Neural cell (in vitro differentiated cells): Measurements from ENCODE around the gene PTPRN2. TPM values are rescaled to one million over a fixed set of nuclear protein-coding genes. Genes with fewer than 3 reads are reported as not detected.

Source experiments
- H2AFZ ChIP-seq: fragments of 200-600, 300-800 bp; sonication (generic), shearing (Covaris generic); 2 replicates; pipeline ENCODE4 v1.6.0; 2014; ENCODE audit warnings: low read depth, mild to moderate bottlenecking, antibody characterized with exemption, low read length, moderate library complexity
- H3F3A ChIP-seq: fragments of 200-600 bp; shearing (Covaris generic); 2 replicates; pipeline ENCODE4 v1.6.1; 2016; ENCODE audit warnings: mild to moderate bottlenecking, moderate library complexity, mixed read lengths, antibody characterized with exemption, low read length; ENCODE audit not compliant: insufficient read depth, poor library complexity, severe bottlenecking
- H3K27ac ChIP-seq: fragments of 200-600, 300-800 bp; sonication (generic), shearing (Covaris generic); 2 replicates; pipeline ENCODE4 v1.5.1; 2014; ENCODE audit warnings: mild to moderate bottlenecking, low read length, moderate library complexity
- H3K27me3 ChIP-seq: fragments of 300-800, 200-600 bp; sonication (generic), shearing (Covaris generic); 2 replicates; pipeline ENCODE4 v1.6.0; 2014; ENCODE audit warnings: mild to moderate bottlenecking, low read depth, low read length, moderate library complexity; ENCODE audit not compliant: insufficient read depth
- H3K36me3 ChIP-seq: fragments of 300-800, 200-600 bp; sonication (generic), shearing (Covaris generic); 2 replicates; pipeline ENCODE4 v1.5.1; 2014; ENCODE audit warnings: mild to moderate bottlenecking, antibody characterized with exemption, low read length, moderate library complexity; ENCODE audit not compliant: insufficient read depth
- H3K4me2 ChIP-seq: fragments of 300-800, 200-600 bp; sonication (generic), shearing (Covaris generic); 2 replicates; pipeline ENCODE4 v1.6.0; 2014; ENCODE audit warnings: mild to moderate bottlenecking, low read length
- H3K4me3 ChIP-seq: fragments of 300-800, 200-600 bp; sonication (generic), shearing (Covaris generic); 2 replicates; pipeline ENCODE4 v1.5.1; 2014; ENCODE audit warnings: mild to moderate bottlenecking, low read length, moderate library complexity
- H3K79me2 ChIP-seq: fragments of 200-600 bp; shearing (Covaris generic); replicated peaks from 2 replicates; pipeline ENCODE4 v1.6.0; 2014; ENCODE audit warnings: mild to moderate bottlenecking, low read length, moderate library complexity; ENCODE audit not compliant: insufficient read depth
- H3K9ac ChIP-seq: fragments of 300-800, 200-600 bp; sonication (generic), shearing (Covaris generic); 2 replicates; pipeline ENCODE4 v1.6.1; 2016; ENCODE audit warnings: mild to moderate bottlenecking, low read length, mixed read lengths
- H3K9me2 ChIP-seq: fragments of 200-600 bp; shearing (Covaris generic); 2 replicates; pipeline ENCODE4 v1.6.1; 2016; ENCODE audit warnings: mild to moderate bottlenecking, low read length, mixed read lengths; ENCODE audit not compliant: insufficient read depth
- H3K9me3 ChIP-seq: fragments of 200-600, 300-800 bp; sonication (generic), shearing (Covaris generic); 2 replicates; pipeline ENCODE4 v1.6.1; 2016; ENCODE audit warnings: mild to moderate bottlenecking, mixed run types, low read length, moderate library complexity, mixed read lengths
- H4K20me1 ChIP-seq: fragments of 200-600 bp; shearing (Covaris generic); 2 replicates; pipeline ENCODE4 v1.6.1; 2016; ENCODE audit warnings: mild to moderate bottlenecking, mixed run types; ENCODE audit not compliant: insufficient read depth
- EP300 ChIP-seq: fragments of 450-650 bp; conservative IDR thresholded peaks from 2 replicates; pipeline ENCODE4 v1.6.1; 2014; ENCODE audit warnings: antibody characterized with exemption, mild to moderate bottlenecking, moderate library complexity; ENCODE audit not compliant: poor library complexity, severe bottlenecking
- EZH2 ChIP-seq: fragments of 200-600, 300-800 bp; shearing (Covaris generic), sonication (generic); IDR thresholded peaks from 2 replicates; pipeline ENCODE4 v1.6.1; 2014; ENCODE audit warnings: antibody characterized with exemption, low read length, borderline replicate concordance, mild to moderate bottlenecking; ENCODE audit not compliant: insufficient read depth, poor library complexity, severe bottlenecking
- MXI1 ChIP-seq: fragments of 450-650 bp; conservative IDR thresholded peaks from 2 replicates; pipeline ENCODE4 v1.6.1; 2014; ENCODE audit warnings: antibody characterized with exemption, mild to moderate bottlenecking; ENCODE audit not compliant: poor library complexity, severe bottlenecking
- POLR2AphosphoS5 ChIP-seq: IDR thresholded peaks from 2 replicates; pipeline ENCODE4 v1.6.1; 2012
- RAD21 ChIP-seq: fragments of 450-650 bp; conservative IDR thresholded peaks from 2 replicates; pipeline ENCODE4 v1.6.1; 2014; ENCODE audit warnings: antibody characterized with exemption, mild to moderate bottlenecking, moderate library complexity
- SMC3 ChIP-seq: fragments of 450-650 bp; conservative IDR thresholded peaks from 2 replicates; pipeline ENCODE4 v1.6.1; 2014; ENCODE audit warnings: antibody characterized with exemption, mild to moderate bottlenecking, moderate library complexity; ENCODE audit not compliant: poor library complexity
- TAF1 ChIP-seq: IDR thresholded peaks from 2 replicates; pipeline ENCODE4 v1.6.1; 2012; ENCODE audit warnings: low read depth
- polyA plus RNA-seq: library from polyadenylated mRNA; depleted of rRNA; stranded (reverse); fragments of >200 nt; gene quantifications from 2 replicates; pipeline ENCODE4 v1.2.3, GENCODE V29; 2014
- TF ChIP-seq, protein P1 (sequence below): fragments of 450-650 bp; IDR thresholded peaks from 2 replicates; pipeline ENCODE4 v1.5.1; 2014; ENCODE audit warnings: antibody characterized with exemption, mild to moderate bottlenecking, moderate library complexity; ENCODE audit not compliant: poor library complexity, severe bottlenecking
- TF ChIP-seq, protein P2 (sequence below): IDR thresholded peaks from 2 replicates; pipeline ENCODE4 v1.6.1; 2012; ENCODE audit warnings: borderline replicate concordance

PTPRN2 gene
- polyA plus RNA-seq, 1 donor from 2014 or later: 31.0 TPM

DNA sequence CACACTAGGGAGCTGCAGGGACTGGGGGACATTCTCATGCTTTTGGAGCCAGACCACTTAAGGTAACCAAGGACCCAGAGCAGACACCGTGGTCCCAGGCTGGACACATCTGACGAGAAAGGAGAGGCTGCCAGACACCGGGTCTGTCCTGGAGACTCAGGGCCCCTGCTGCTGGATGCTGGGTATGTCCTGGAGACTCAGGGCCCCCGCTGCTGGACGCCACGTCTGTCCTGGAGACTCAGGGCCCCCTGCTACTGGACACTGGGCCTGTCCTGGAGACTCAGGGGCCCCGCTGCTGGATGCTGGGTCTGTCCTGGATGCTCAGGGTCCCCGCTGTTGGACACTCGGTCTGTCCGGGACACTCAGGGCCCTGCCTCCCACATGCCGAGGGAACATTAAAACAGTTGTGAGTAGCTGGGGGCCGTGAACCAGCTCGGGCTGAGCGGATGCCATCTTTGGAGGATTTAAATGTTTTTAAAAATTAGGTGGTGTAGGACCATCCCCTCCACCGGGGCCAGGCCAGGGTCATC lies 1001.1 kb downstream of the PTPRN2 start:
- Histone ChIP-seq H2AFZ (no peak overlapping the region), H3K9me3 (no peaks in the 10 kb centered on the region), H3K9ac (peak overlapping the region; percentile 20), H3K4me2 (no peak overlapping the region), H3K27me3 (no peaks in the 10 kb centered on the region), H3F3A (no peaks in the 10 kb centered on the region), H3K36me3 (peaks cover 1% of the 10 kb centered on the region), H3K79me2 (peaks cover 12% of the 10 kb centered on the region), H4K20me1 (no peaks in the 10 kb centered on the region), H3K4me3 (no peak overlapping the region), H3K27ac (peak overlapping the region; percentile 12), H3K9me2 (no peaks in the 10 kb centered on the region)
- TF ChIP-seq TAF1 (no peak), POLR2AphosphoS5 (no peak), EP300 (no peak), RAD21 (no peak), SMC3 (no peak), MXI1 (no peak), EZH2 (no peak)
- TF ChIP-seq, protein P1, sequence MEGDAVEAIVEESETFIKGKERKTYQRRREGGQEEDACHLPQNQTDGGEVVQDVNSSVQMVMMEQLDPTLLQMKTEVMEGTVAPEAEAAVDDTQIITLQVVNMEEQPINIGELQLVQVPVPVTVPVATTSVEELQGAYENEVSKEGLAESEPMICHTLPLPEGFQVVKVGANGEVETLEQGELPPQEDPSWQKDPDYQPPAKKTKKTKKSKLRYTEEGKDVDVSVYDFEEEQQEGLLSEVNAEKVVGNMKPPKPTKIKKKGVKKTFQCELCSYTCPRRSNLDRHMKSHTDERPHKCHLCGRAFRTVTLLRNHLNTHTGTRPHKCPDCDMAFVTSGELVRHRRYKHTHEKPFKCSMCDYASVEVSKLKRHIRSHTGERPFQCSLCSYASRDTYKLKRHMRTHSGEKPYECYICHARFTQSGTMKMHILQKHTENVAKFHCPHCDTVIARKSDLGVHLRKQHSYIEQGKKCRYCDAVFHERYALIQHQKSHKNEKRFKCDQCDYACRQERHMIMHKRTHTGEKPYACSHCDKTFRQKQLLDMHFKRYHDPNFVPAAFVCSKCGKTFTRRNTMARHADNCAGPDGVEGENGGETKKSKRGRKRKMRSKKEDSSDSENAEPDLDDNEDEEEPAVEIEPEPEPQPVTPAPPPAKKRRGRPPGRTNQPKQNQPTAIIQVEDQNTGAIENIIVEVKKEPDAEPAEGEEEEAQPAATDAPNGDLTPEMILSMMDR: no peak
- TF ChIP-seq, protein P2, sequence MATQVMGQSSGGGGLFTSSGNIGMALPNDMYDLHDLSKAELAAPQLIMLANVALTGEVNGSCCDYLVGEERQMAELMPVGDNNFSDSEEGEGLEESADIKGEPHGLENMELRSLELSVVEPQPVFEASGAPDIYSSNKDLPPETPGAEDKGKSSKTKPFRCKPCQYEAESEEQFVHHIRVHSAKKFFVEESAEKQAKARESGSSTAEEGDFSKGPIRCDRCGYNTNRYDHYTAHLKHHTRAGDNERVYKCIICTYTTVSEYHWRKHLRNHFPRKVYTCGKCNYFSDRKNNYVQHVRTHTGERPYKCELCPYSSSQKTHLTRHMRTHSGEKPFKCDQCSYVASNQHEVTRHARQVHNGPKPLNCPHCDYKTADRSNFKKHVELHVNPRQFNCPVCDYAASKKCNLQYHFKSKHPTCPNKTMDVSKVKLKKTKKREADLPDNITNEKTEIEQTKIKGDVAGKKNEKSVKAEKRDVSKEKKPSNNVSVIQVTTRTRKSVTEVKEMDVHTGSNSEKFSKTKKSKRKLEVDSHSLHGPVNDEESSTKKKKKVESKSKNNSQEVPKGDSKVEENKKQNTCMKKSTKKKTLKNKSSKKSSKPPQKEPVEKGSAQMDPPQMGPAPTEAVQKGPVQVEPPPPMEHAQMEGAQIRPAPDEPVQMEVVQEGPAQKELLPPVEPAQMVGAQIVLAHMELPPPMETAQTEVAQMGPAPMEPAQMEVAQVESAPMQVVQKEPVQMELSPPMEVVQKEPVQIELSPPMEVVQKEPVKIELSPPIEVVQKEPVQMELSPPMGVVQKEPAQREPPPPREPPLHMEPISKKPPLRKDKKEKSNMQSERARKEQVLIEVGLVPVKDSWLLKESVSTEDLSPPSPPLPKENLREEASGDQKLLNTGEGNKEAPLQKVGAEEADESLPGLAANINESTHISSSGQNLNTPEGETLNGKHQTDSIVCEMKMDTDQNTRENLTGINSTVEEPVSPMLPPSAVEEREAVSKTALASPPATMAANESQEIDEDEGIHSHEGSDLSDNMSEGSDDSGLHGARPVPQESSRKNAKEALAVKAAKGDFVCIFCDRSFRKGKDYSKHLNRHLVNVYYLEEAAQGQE: no peak

DNA sequence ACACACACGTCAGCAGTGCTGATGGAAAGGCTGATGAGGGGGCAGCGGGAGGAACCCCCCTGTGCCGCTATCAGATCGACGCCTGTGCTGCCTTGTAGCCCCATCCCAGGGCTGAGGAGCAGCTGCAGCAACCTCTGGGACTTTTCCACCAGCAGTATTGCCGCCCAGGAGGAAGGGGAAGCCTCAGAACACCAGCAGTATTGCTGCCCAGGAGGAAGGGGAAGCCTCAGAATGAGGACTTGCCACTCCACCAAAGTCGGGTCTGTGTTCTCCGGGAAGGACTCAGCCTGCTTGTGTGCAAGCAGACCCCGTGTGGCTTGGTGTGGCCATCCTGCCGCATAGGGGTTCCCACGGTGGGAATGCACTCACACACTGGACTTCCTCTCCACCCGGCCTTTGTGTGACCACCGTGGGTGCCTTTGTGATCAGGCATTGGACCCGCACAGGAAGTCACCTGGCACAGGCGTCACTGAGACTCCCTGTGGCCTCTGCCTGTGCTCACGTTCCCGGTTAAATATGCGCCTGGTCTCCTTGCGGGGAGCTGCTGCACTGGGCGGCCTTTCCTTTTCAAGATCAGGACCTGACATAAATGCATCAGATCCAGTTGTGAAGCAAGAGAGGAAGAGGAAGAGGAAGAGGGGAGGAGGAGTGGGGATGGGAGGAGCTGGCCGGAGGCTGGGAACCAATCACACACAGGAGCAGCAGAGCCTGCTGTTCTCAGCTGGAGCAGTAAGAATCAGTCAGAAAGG lies 1002.3 kb downstream of the PTPRN2 start:
- Histone ChIP-seq H3F3A (no peaks in the 10 kb centered on the region), H3K4me2 (no peak overlapping the region), H3K79me2 (peaks cover 12% of the 10 kb centered on the region), H3K9ac (no peak overlapping the region), H3K27me3 (no peaks in the 10 kb centered on the region), H3K4me3 (no peak overlapping the region), H2AFZ (no peak overlapping the region), H3K27ac (no peak overlapping the region), H3K9me2 (no peaks in the 10 kb centered on the region), H3K9me3 (no peaks in the 10 kb centered on the region), H4K20me1 (no peaks in the 10 kb centered on the region), H3K36me3 (no peaks in the 10 kb centered on the region)
- no peak for TF ChIP-seq TAF1
- TF ChIP-seq POLR2AphosphoS5: no peak
- no peak for TF ChIP-seq EP300
- TF ChIP-seq RAD21: no peak
- TF ChIP-seq, protein P2: no peak
- no peak for TF ChIP-seq EZH2
- no peak for TF ChIP-seq MXI1
- no peak for TF ChIP-seq SMC3
